Neural cell (in vitro differentiated cells): ENCODE data around the gene FGD4. TPM values are rescaled to one million over a fixed set of nuclear protein-coding genes. Genes with fewer than 3 reads are reported as not detected.

Source experiments
- H2AFZ ChIP-seq: fragments of 200-600, 300-800 bp; sonication (generic), shearing (Covaris generic); 2 replicates; pipeline ENCODE4 v1.6.0; 2014; ENCODE audit warnings: low read depth, mild to moderate bottlenecking, antibody characterized with exemption, low read length, moderate library complexity
- H3F3A ChIP-seq: fragments of 200-600 bp; shearing (Covaris generic); 2 replicates; pipeline ENCODE4 v1.6.1; 2016; ENCODE audit warnings: mild to moderate bottlenecking, moderate library complexity, mixed read lengths, antibody characterized with exemption, low read length; ENCODE audit not compliant: insufficient read depth, poor library complexity, severe bottlenecking
- H3K27ac ChIP-seq: fragments of 200-600, 300-800 bp; sonication (generic), shearing (Covaris generic); 2 replicates; pipeline ENCODE4 v1.5.1; 2014; ENCODE audit warnings: mild to moderate bottlenecking, low read length, moderate library complexity
- H3K27me3 ChIP-seq: fragments of 300-800, 200-600 bp; sonication (generic), shearing (Covaris generic); 2 replicates; pipeline ENCODE4 v1.6.0; 2014; ENCODE audit warnings: mild to moderate bottlenecking, low read depth, low read length, moderate library complexity; ENCODE audit not compliant: insufficient read depth
- H3K36me3 ChIP-seq: fragments of 300-800, 200-600 bp; sonication (generic), shearing (Covaris generic); 2 replicates; pipeline ENCODE4 v1.5.1; 2014; ENCODE audit warnings: mild to moderate bottlenecking, antibody characterized with exemption, low read length, moderate library complexity; ENCODE audit not compliant: insufficient read depth
- H3K4me2 ChIP-seq: fragments of 300-800, 200-600 bp; sonication (generic), shearing (Covaris generic); 2 replicates; pipeline ENCODE4 v1.6.0; 2014; ENCODE audit warnings: mild to moderate bottlenecking, low read length
- H3K4me3 ChIP-seq: fragments of 300-800, 200-600 bp; sonication (generic), shearing (Covaris generic); 2 replicates; pipeline ENCODE4 v1.5.1; 2014; ENCODE audit warnings: mild to moderate bottlenecking, low read length, moderate library complexity
- H3K79me2 ChIP-seq: fragments of 200-600 bp; shearing (Covaris generic); replicated peaks from 2 replicates; pipeline ENCODE4 v1.6.0; 2014; ENCODE audit warnings: mild to moderate bottlenecking, low read length, moderate library complexity; ENCODE audit not compliant: insufficient read depth
- H3K9ac ChIP-seq: fragments of 300-800, 200-600 bp; sonication (generic), shearing (Covaris generic); 2 replicates; pipeline ENCODE4 v1.6.1; 2016; ENCODE audit warnings: mild to moderate bottlenecking, low read length, mixed read lengths
- H3K9me2 ChIP-seq: fragments of 200-600 bp; shearing (Covaris generic); 2 replicates; pipeline ENCODE4 v1.6.1; 2016; ENCODE audit warnings: mild to moderate bottlenecking, low read length, mixed read lengths; ENCODE audit not compliant: insufficient read depth
- H3K9me3 ChIP-seq: fragments of 200-600, 300-800 bp; sonication (generic), shearing (Covaris generic); 2 replicates; pipeline ENCODE4 v1.6.1; 2016; ENCODE audit warnings: mild to moderate bottlenecking, mixed run types, low read length, moderate library complexity, mixed read lengths
- H4K20me1 ChIP-seq: fragments of 200-600 bp; shearing (Covaris generic); 2 replicates; pipeline ENCODE4 v1.6.1; 2016; ENCODE audit warnings: mild to moderate bottlenecking, mixed run types; ENCODE audit not compliant: insufficient read depth
- EP300 ChIP-seq: fragments of 450-650 bp; conservative IDR thresholded peaks from 2 replicates; pipeline ENCODE4 v1.6.1; 2014; ENCODE audit warnings: antibody characterized with exemption, mild to moderate bottlenecking, moderate library complexity; ENCODE audit not compliant: poor library complexity, severe bottlenecking
- EZH2 ChIP-seq: fragments of 200-600, 300-800 bp; shearing (Covaris generic), sonication (generic); IDR thresholded peaks from 2 replicates; pipeline ENCODE4 v1.6.1; 2014; ENCODE audit warnings: antibody characterized with exemption, low read length, borderline replicate concordance, mild to moderate bottlenecking; ENCODE audit not compliant: insufficient read depth, poor library complexity, severe bottlenecking
- MXI1 ChIP-seq: fragments of 450-650 bp; conservative IDR thresholded peaks from 2 replicates; pipeline ENCODE4 v1.6.1; 2014; ENCODE audit warnings: antibody characterized with exemption, mild to moderate bottlenecking; ENCODE audit not compliant: poor library complexity, severe bottlenecking
- POLR2AphosphoS5 ChIP-seq: IDR thresholded peaks from 2 replicates; pipeline ENCODE4 v1.6.1; 2012
- RAD21 ChIP-seq: fragments of 450-650 bp; conservative IDR thresholded peaks from 2 replicates; pipeline ENCODE4 v1.6.1; 2014; ENCODE audit warnings: antibody characterized with exemption, mild to moderate bottlenecking, moderate library complexity
- SMC3 ChIP-seq: fragments of 450-650 bp; conservative IDR thresholded peaks from 2 replicates; pipeline ENCODE4 v1.6.1; 2014; ENCODE audit warnings: antibody characterized with exemption, mild to moderate bottlenecking, moderate library complexity; ENCODE audit not compliant: poor library complexity
- TAF1 ChIP-seq: IDR thresholded peaks from 2 replicates; pipeline ENCODE4 v1.6.1; 2012; ENCODE audit warnings: low read depth
- polyA plus RNA-seq: library from polyadenylated mRNA; depleted of rRNA; stranded (reverse); fragments of >200 nt; gene quantifications from 2 replicates; pipeline ENCODE4 v1.2.3, GENCODE V29; 2014
- TF ChIP-seq, protein P1 (sequence below): IDR thresholded peaks from 2 replicates; pipeline ENCODE4 v1.6.1; 2012; ENCODE audit warnings: borderline replicate concordance
- TF ChIP-seq, protein P2 (sequence below): fragments of 450-650 bp; IDR thresholded peaks from 2 replicates; pipeline ENCODE4 v1.5.1; 2014; ENCODE audit warnings: antibody characterized with exemption, mild to moderate bottlenecking, moderate library complexity; ENCODE audit not compliant: poor library complexity, severe bottlenecking

Gene FGD4
- polyA plus RNA-seq, 1 donor from 2014 or later, result 24.4 TPM

GRCh38 chr12:32503730-32504129, 104.4 kb downstream of the FGD4 start:
- H3K4me3 ChIP-seq, result peak overlapping the region; percentile 73
- peak overlapping the region; percentile 81 for H3K4me2 ChIP-seq
- TF ChIP-seq EZH2 (no peak), TAF1 (no peak), RAD21 (no peak), POLR2AphosphoS5 (no peak), EP300 (no peak), SMC3 (no peak), MXI1 (no peak)
- TF ChIP-seq, protein P1, sequence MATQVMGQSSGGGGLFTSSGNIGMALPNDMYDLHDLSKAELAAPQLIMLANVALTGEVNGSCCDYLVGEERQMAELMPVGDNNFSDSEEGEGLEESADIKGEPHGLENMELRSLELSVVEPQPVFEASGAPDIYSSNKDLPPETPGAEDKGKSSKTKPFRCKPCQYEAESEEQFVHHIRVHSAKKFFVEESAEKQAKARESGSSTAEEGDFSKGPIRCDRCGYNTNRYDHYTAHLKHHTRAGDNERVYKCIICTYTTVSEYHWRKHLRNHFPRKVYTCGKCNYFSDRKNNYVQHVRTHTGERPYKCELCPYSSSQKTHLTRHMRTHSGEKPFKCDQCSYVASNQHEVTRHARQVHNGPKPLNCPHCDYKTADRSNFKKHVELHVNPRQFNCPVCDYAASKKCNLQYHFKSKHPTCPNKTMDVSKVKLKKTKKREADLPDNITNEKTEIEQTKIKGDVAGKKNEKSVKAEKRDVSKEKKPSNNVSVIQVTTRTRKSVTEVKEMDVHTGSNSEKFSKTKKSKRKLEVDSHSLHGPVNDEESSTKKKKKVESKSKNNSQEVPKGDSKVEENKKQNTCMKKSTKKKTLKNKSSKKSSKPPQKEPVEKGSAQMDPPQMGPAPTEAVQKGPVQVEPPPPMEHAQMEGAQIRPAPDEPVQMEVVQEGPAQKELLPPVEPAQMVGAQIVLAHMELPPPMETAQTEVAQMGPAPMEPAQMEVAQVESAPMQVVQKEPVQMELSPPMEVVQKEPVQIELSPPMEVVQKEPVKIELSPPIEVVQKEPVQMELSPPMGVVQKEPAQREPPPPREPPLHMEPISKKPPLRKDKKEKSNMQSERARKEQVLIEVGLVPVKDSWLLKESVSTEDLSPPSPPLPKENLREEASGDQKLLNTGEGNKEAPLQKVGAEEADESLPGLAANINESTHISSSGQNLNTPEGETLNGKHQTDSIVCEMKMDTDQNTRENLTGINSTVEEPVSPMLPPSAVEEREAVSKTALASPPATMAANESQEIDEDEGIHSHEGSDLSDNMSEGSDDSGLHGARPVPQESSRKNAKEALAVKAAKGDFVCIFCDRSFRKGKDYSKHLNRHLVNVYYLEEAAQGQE, result no peak
- TF ChIP-seq, protein P2, sequence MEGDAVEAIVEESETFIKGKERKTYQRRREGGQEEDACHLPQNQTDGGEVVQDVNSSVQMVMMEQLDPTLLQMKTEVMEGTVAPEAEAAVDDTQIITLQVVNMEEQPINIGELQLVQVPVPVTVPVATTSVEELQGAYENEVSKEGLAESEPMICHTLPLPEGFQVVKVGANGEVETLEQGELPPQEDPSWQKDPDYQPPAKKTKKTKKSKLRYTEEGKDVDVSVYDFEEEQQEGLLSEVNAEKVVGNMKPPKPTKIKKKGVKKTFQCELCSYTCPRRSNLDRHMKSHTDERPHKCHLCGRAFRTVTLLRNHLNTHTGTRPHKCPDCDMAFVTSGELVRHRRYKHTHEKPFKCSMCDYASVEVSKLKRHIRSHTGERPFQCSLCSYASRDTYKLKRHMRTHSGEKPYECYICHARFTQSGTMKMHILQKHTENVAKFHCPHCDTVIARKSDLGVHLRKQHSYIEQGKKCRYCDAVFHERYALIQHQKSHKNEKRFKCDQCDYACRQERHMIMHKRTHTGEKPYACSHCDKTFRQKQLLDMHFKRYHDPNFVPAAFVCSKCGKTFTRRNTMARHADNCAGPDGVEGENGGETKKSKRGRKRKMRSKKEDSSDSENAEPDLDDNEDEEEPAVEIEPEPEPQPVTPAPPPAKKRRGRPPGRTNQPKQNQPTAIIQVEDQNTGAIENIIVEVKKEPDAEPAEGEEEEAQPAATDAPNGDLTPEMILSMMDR, result no peak
- H4K20me1 ChIP-seq, result no peaks in the 10 kb centered on the region
- no peaks in the 10 kb centered on the region for H3K27me3 ChIP-seq
- no peaks in the 10 kb centered on the region for H3K9me3 ChIP-seq
- peak overlapping the region; percentile 66 for H3K9ac ChIP-seq
- no peaks in the 10 kb centered on the region for H3K9me2 ChIP-seq
- peaks cover 60% of the 10 kb centered on the region for H3K79me2 ChIP-seq
- H3K27ac ChIP-seq, result peak overlapping the region; percentile 71
- H3K36me3 ChIP-seq, result no peaks in the 10 kb centered on the region
- H2AFZ ChIP-seq, result no peak overlapping the region
- no peaks in the 10 kb centered on the region for H3F3A ChIP-seq

DNA sequence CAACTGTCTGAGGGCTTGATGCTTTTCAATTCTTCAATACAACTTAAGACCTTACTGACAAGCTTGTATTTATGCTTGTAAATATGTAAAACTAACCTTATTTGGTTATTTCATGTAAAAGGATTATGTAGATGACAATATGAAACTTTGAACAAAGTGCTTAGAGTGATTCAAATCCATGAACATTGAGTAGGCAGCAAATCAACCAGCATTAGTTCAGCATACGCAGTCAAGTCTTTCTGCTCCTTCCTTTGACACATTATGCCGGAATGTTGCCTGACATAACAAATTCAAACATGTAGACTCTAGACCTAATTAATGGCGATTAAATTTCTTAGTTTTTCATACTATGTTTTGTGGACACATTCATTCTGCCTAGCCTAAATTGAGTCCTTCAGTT, 105.2 kb downstream of the FGD4 start:
- no peaks in the 10 kb centered on the region for H3K27me3 ChIP-seq
- H3K36me3 ChIP-seq, result no peaks in the 10 kb centered on the region
- H3F3A ChIP-seq, result no peaks in the 10 kb centered on the region
- peak overlapping the region; percentile 73 for H3K4me3 ChIP-seq
- no peak overlapping the region for H3K9ac ChIP-seq
- TF ChIP-seq MXI1 (no peak), POLR2AphosphoS5 (no peak), EP300 (no peak)
- peak overlapping the region; percentile 81 for H3K4me2 ChIP-seq
- H2AFZ ChIP-seq, result no peak overlapping the region
- peaks cover 69% of the 10 kb centered on the region for H3K79me2 ChIP-seq
- no peaks in the 10 kb centered on the region for H3K9me3 ChIP-seq
- no peak overlapping the region for H3K27ac ChIP-seq
- H4K20me1 ChIP-seq, result no peaks in the 10 kb centered on the region
- no peaks in the 10 kb centered on the region for H3K9me2 ChIP-seq
